Smooth muscle cell of the brain vasculature (primary cell): ENCODE data around the gene CDKN3.
"Not testable (repeated sequence)": the region's sequence is repeated elsewhere in the genome, so short reads cannot be mapped to it uniquely, and the experiment has no call there.

Source experiments
- DNase-seq: peaks from one replicate; pipeline ENCODE4 v3.0.0-alpha.2; 2012; ENCODE audit warnings: low read depth, low spot score

Gene CDKN3

DNA sequence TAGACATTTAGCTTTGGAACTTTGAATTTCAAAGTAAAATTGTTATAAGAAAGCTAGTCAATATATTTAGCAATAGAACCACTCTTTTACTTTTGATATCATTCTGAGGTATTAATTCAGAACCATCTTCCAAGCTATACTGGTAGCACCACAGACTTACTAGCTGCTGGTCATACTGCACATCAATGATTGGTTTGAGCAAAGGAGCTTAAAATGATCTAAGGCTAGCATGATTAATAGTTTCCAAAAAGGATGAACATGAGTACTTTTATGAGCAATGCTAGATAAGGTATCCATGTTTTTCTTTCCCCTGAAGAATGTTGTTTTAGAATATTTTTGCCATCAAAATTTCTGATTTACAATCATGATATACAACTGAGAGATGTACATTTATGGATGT is 27.2 kb downstream of the CDKN3 start:
- DNase-seq, result no peak

- no peak for DNase-seq
Measured at GRCh38 chr14:54424479-54424901, 27.7 kb downstream of the CDKN3 start.

DNA sequence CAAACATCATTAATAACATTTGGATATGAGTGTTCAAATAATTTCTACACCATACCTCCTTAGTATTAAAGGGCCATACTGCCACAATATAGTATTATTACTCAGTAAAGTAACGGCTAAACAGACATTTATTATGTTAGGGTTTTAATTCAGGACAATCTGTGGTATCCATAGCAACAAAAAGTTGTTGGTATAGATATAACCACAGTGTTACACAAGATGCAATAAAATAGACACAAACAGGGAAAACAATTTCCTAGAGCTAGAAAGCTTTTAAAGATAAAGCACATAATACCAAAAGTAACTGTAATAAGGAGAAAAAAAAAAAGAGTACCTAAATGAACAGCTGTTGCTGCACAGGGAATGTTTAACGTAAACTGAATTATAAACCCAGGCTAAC is 28.3 kb downstream of the CDKN3 start:
- no peak for DNase-seq

- no peak for DNase-seq
Measured at GRCh38 chr14:54425537-54426274, 28.9 kb downstream of the CDKN3 start.

DNA sequence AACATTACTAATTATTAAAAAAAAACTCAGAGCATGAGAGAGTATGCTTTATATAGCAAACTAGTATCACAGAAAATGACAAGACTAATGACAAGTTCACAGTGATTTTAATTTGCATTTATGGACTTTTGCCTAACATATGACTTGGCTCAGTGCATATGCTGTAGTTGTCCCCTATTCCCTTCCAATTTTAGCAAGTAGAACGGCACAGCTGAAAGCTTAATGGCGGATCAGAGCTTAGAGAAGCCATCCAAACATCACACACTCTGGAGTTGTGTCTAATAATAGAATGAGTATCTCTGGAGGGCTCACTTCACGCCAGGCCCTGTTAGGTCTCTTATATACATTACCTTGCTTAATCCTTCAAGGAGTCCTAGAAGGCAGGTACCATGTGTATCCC is 31.1 kb downstream of the CDKN3 start:
- DNase-seq, result no peak

DNA sequence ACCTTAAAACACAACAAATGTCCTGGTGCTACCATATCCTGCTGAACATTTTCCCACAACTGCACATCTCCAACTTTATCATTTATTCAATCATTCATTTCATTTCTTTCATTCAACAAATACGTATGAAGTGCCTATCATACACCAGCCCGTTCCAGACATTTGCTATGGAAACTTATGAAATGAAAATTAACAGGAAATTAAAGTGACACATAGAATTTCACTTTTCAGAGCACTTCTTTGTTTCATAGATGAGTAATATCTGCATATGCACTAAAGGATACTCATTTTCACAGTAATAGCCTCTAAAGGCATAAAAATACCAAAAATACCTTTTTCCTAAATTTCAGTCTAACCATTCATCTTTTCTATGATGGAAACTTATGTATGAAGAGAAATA is 31.7 kb downstream of the CDKN3 start:
- no peak for DNase-seq

GRCh38 chr14:54435500-54435981 is 38.7 kb downstream of the CDKN3 start:
- DNase-seq, result no peak

GRCh38 chr14:54437954-54438353 is 41.1 kb downstream of the CDKN3 start:
- not testable (repeated sequence) for DNase-seq

DNA sequence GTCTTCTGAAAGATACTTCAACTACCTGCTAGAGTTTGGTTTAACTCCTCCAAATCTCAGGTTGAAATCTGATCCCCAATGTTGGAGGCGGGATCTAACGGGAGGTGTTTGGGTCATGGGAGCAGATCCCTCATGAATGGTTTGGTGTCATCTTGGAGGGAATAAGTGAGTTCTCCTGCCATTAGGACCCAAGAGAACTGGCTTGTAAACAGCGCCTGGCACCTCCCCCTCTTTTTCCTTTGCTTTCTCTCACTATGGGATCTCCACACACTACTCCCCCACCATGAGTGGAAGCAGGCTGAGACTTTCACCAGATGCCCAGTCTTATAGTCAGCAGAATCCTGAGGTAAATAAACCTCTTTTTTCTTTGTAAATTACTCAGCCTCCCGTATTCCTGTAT is 41.9 kb downstream of the CDKN3 start:
- DNase-seq, result no peak

DNA sequence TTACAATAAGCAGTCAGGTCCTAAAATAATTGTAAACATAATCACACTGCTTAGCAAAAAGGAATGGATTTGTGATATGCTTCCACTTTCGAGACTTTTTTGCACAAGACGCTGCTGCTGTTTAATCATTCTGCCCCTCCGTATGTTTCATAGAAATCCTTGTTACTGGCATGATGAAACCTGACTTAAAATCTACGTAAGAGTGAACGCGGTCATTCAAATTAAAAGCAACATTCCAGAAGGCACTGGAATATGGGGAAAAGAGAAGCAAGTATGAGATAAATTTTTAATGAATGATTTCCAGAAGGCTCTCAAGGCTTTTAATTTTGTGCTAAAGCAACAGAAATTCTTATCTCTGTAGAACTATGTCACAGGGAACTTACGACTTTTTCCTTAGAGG is 43.2 kb downstream of the CDKN3 start:
- DNase-seq, result no peak

DNA sequence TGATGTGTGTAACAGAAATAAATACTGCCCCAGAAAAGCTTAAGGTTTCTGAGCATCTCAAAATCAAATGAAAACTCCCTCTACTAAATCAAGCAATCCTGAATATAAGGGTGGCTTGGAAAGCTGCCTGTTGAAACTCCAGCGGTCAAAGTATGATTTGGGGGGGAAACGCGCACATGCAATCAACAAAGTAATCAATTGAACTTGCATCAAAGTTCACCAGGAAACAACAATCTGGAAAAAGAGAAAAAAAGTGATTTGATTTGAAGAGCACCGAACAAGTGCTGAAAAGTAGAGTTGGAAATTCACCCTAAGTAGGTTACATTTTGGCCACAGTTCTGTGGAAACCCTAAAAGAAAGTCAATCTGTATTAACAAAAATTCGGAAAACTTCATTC is 43.7 kb downstream of the CDKN3 start:
- no peak for DNase-seq

DNA sequence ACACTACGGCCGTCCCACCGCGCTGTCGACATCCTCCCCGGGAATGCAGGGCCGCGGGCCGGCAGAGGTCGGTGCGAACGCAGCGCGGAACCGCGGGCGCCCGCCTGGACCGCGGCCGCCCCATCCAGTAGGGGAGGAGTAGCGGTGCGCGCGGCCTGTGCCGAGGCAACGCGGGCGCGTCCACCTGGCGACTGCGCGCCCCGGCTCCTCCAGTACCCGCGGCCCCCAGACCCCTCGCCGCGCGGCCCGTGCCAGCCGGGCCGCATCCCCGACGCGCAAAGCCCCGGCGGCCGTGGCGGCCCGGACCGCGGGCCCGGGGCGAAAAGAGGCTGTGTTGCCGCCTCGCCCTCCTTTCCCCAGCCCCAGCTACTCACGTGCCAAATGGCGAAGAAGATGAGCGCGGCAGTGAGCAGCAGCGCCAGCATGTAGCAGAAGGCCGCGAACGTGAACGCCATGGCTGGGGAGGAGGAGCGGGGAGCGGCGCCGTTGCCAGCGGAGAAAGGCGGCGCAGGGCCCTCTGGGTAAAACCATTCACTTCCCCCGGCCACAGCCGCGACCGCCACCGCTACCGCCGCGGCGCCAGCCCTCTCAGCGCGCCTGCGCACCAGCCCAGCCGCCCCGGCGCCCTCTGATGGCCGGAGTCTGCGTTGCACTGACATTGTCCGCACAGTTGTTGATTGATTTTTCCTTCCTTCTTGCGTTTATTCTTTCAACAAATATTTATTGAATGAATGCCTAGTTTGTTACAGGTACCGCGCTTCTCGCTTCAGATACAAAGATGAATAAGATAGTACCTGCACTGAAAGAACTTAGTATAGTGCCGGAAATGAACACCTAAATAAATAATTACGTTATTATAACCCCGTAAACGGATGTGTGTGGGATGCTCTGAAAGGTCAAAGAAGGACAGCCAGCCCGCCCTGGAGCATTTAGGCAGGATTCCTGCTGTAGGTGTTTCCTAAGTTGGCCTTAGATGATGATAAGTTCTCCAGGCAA is 44.4 kb downstream of the CDKN3 start, which contains the start of gene CNIH1:
Gene CNIH1, minus strand, starts transcription at position 502 of the 996 bp plus-strand sequence. Its CDS starts 47 bp downstream, at position 455.
- peak; percentile 78 for DNase-seq

DNA sequence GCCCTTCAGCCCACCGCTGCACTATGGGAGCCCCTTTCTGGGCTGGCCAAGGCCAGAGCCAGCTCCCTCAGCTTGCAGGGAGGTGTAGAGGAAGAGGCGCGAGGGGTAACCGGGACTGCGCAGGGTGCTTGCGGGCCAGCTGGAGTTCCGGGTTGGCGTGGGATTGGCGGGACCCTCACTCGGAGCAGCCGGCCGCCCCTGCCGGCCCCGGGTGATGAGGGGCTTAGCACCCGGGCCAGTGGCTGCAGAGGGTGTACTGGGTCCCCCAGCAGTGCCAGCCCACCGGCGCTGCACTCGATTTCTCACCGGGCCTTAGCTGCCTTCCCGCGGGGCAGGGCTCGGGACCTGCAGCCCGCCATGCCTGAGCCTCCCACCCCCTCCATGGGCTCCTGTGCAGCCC is 46.2 kb downstream of the CDKN3 start:
- DNase-seq, result not testable (repeated sequence)

- no peak for DNase-seq
Measured at GRCh38 chr14:54443981-54444380, 47.2 kb downstream of the CDKN3 start.

DNA sequence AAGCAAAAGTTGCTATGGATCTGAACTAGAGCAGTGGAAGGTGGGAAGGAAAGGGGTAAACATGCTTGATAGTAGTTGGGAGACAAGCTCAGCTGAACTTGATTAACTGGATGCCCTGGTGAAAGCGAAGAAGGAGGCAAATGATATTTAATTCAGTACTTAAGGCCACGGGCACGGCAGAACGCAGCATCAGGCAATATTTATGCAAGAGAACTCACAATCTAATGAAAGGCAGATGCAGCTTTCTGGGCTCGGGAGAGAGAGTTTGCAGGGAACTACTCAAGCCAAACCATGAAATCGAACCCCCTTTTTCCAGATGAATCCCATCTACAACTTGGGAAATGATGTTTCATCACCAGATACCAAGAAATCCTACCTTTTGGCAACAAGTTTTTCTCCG is 47.9 kb downstream of the CDKN3 start:
- DNase-seq, result no peak

- DNase-seq, result no peak
Measured at GRCh38 chr14:54446161-54446693, 49.4 kb downstream of the CDKN3 start.

- DNase-seq, result no peak
Measured at GRCh38 chr14:54447231-54447692, 50.5 kb downstream of the CDKN3 start.

- DNase-seq, result no peak
Measured at GRCh38 chr14:54450535-54450934, 53.7 kb downstream of the CDKN3 start.

DNA sequence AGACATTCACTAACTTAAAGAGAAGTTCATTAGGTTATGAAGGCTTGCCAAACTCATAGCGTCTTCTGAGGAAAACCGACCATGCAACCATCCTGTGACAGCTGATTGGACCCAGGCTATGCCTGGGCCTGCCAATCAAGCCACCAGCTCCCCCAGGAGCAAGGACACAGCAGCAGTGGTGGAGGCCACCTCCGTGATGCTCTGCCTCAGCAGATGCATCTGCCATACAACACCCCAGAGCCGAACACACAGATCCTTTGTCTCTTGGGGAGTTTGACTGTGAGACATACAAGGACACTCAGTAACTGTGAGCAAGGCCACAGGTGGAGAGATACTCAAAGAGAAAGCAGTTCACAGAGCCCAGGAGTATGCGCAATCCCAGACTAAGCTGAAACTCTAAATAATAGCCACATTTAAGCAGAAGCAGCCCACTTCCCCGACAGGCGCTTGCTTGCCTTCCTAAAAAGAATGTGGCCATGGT is 54.4 kb downstream of the CDKN3 start:
- DNase-seq, result no peak

DNA sequence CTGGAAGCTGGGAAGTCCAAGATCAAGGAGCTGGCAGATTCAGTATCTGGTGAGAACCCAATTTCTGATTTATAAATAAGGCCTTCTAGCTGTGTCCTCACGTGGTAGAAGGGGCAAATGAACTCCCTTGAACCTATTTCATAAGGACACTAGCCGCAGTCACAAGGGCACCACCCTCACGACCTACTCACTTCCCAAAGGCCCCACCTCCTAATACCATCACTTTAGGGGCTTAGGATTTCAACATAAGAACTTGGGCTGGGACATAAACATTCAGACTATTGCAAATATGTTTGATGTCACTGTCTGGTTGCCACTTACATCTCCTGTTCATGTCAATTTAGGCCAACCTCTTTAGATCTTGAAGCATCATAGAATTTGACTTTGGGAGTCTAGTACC is 55.2 kb downstream of the CDKN3 start:
- DNase-seq, result no peak

- DNase-seq, result no peak
Measured at GRCh38 chr14:54453252-54453651, 56.4 kb downstream of the CDKN3 start.

- DNase-seq, result not testable (repeated sequence)
Measured at GRCh38 chr14:54453990-54454389, 57.2 kb downstream of the CDKN3 start.
